C4-2B (cell line): Measurements from ENCODE around the gene XPR1.

Experiments used
- CTCF ChIP-seq: fragments of 450-650 bp; conservative IDR thresholded peaks from 2 replicates; pipeline ENCODE4 v1.5.1; 2017; ENCODE audit warnings: mild to moderate bottlenecking
- ZFX ChIP-seq: fragments of 450-650 bp; IDR thresholded peaks from 2 replicates; pipeline ENCODE4 v1.6.1; 2017

- TF ChIP-seq CTCF: no peak
- TF ChIP-seq ZFX: no peak
Observed at GRCh38 chr1:180836449-180836848, 204.6 kb downstream of the XPR1 start.
